Epithelial cell of esophagus (primary cell): ENCODE measurements around the gene AAGAB.
A peak's percentile ranks its signal among the peaks of the same experiment; 100 is the strongest.

ENCODE experiments used
- DNase-seq: peaks from one replicate; pipeline ENCODE4 v3.0.0; 2010; ENCODE audit warnings: low read depth
- H3K4me3 ChIP-seq: 2 replicates; pipeline ENCODE4 v1.5.1; 2011; ENCODE audit warnings: mild to moderate bottlenecking, low read length, control low read depth
- CTCF ChIP-seq: IDR thresholded peaks from 2 replicates; pipeline ENCODE4 v1.5.1; 2011; ENCODE audit warnings: low read depth, mild to moderate bottlenecking, low read length, control low read depth, inconsistent platforms; ENCODE audit not compliant: insufficient read depth; ENCODE audit errors: missing control alignments

AAGAB gene

DNA sequence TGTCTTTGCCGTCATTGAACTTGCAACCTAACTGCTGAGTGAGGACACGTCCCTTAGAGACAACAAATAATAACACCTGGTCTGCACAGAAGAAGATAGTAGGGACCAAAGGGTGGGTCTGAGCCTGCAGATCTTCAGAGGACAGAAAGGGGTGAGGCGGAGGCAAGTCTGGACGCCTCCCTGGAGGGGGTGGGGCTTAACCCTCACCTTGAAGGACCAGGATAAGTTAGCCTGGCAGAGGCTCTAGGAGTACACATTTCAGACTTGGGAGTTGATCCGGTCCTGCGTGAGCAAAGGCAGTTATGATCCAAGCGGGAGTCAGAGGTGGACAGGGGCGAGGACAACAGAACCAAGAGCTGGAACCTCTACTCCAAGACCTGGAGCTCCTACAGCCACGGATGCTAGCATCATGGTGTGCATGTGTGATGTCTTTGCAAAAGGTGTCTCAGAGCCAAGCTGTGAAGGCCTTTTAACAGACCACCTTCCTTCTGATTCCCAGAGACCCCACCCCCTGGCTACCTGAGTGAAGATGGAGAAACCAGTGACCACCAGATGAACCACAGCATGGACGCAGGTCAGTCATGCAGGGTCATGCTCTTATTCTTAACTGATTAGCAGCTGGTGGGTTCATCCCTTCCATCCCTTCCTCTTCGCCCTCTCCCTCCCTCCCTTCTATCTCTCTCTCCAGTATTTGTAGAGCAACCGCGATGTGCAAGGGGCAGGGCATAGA lies 88.0 kb downstream of the AAGAB start:
- H3K4me3 ChIP-seq = peak overlapping the region; percentile 25
- peak; percentile 47 for DNase-seq
- TF ChIP-seq CTCF = no peak

DNA sequence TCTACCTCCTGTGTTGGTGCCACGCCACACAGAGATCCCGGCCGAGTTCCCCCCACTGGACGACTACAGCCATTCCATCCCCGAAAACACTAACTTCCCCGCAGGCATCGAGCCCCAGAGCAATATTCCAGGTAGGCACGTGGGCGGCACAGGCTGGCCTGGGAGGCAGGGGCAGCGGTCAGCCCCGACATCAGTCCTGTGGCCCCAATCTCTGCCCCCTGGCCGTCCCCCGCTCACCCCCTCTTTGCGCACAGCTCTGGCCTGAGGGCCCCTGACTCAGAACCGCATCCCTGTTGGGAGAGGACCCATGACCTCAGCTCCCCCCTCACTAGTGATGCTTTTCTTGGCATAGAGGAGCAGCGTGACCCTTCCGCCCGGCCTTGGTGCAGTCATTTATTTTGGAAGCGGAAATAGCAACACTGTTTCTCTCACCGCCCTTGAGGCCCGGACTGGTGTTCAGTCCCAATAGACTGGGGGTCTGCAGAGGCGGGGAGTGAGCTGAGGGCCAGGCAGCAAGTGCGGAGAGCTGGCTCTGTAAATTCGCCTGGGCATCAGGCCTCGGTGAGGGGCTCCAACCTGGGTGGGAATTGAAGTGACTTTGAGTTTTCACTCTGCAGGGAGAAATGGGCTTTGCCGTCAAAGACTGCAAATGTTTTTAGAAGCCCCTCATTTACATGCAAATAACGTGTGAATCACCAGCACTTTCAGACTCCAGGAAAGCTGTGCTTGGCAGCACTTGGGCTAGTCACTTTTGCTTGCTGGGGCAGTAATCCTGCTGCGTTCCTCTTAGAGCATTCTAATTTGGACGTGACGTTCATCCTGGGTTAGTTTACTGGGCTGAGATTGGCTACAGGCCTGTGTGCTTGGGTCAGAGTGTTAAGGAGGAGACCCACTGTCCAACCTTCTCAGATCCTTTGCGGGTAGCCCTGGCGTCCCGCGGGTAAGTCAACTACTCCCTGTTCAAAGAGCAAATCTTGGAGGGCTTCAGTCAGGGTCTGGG lies 88.9 kb downstream of the AAGAB start:
- no peak for TF ChIP-seq CTCF
- DNase-seq = peak; percentile 45

GRCh38 chr15:67164811-67165253 lies 89.6 kb downstream of the AAGAB start:
- no peak overlapping the region for H3K4me3 ChIP-seq
- DNase-seq = no peak
- peak; percentile 15 for TF ChIP-seq CTCF

More for the DNA sequence above, 88.9 kb downstream of the AAGAB start:
- H3K4me3 ChIP-seq = no peak overlapping the region

GRCh38 chr15:67164401-67164791 lies 90.1 kb downstream of the AAGAB start:
- DNase-seq = peak; percentile 46
- no peak overlapping the region for H3K4me3 ChIP-seq
- TF ChIP-seq CTCF = no peak

DNA sequence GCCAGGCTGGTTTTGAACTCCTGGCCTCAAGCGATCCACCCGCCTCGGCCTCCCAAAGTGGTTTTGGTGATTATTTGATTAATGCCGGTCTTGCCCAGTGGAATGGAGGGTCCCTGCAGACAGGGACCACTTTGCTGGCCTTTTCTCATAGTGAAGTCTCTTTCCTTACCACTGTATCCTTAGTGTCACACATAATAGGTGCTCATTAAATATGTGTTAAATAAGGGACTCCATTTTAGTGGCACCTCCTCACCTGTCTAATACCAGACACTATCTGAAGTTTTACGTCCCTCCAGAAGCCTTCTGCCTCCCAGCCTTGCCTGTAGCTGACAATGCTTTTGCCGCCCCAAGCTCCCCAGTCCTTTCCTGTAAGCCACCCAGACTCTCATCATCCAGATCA lies 91.3 kb downstream of the AAGAB start:
- TF ChIP-seq CTCF = no peak
- no peak for DNase-seq
- no peak overlapping the region for H3K4me3 ChIP-seq

- no peak for TF ChIP-seq CTCF
- DNase-seq = no peak
- no peak overlapping the region for H3K4me3 ChIP-seq
These were observed 92.6 kb downstream of the AAGAB start for GRCh38 chr15:67161881-67162280.
